OCI-LY3 (cell line): ENCODE measurements around the gene HSD17B11.
"Not testable (repeated sequence)": the region's sequence is repeated elsewhere in the genome, so short reads cannot be mapped to it uniquely, and the experiment has no call there.

Experiments used
- H2AFZ ChIP-seq: fragments of 200-600, 300-600 bp; shearing (Covaris generic); 2 replicates; pipeline ENCODE4 v1.6.0; 2014; ENCODE audit warnings: antibody characterized with exemption, low read depth, low read length
- H3K27ac ChIP-seq: fragments of 200-600, 300-600 bp; sonication (generic); 2 replicates; pipeline ENCODE4 v1.5.1; 2014; ENCODE audit warnings: mild to moderate bottlenecking, low read length, moderate library complexity, mixed read lengths
- H3K27me3 ChIP-seq: fragments of 200-600, 300-600 bp; sonication (generic); 2 replicates; pipeline ENCODE4 v1.6.1; 2014; ENCODE audit warnings: low read depth, low read length, mixed read lengths
- H3K36me3 ChIP-seq: fragments of 200-600, 300-600 bp; sonication (generic); replicated peaks from 2 replicates; pipeline ENCODE3; 2014; ENCODE audit warnings: low read depth, low read length, mixed read lengths
- H3K4me1 ChIP-seq: fragments of 300-600, 200-600 bp; sonication (generic); 2 replicates; pipeline ENCODE4 v1.6.1; 2014; ENCODE audit warnings: low read length, mixed read lengths
- H3K4me2 ChIP-seq: fragments of 200-600, 300-600 bp; sonication (generic); 2 replicates; pipeline ENCODE4 v1.6.1; 2014; ENCODE audit warnings: low read length, mixed read lengths
- H3K4me3 ChIP-seq: fragments of 300-600, 200-600 bp; sonication (generic); 2 replicates; pipeline ENCODE4 v1.5.1; 2014; ENCODE audit warnings: antibody characterized with exemption, mild to moderate bottlenecking, low read length, moderate library complexity
- H3K79me2 ChIP-seq: fragments of 300-600, 200-600 bp; shearing (Covaris generic); 2 replicates; pipeline ENCODE4 v1.6.1; 2014; ENCODE audit warnings: mild to moderate bottlenecking, low read length, mixed read lengths
- H3K9ac ChIP-seq: fragments of 300-600, 200-600 bp; shearing (Covaris generic); 2 replicates; pipeline ENCODE4 v1.6.0; 2014; ENCODE audit warnings: mild to moderate bottlenecking, low read length, moderate library complexity
- H3K9me3 ChIP-seq: fragments of 200-600, 300-600 bp; shearing (Covaris generic); 2 replicates; pipeline ENCODE4 v1.6.1; 2014; ENCODE audit warnings: low read length, mixed read lengths; ENCODE audit not compliant: insufficient read depth
- H4K20me1 ChIP-seq: fragments of 200-600, 300-600 bp; sonication (generic); 2 replicates; pipeline ENCODE4 v1.6.1; 2016; ENCODE audit warnings: low read length, mixed read lengths; ENCODE audit not compliant: insufficient read depth
- CTCF ChIP-seq: fragments of 200-600, 300-600 bp; sonication (generic); IDR thresholded peaks from 2 replicates; pipeline ENCODE4 v1.5.1; 2014; ENCODE audit warnings: antibody characterized with exemption, low read length, low read depth
- EZH2phosphoT487 ChIP-seq: fragments of 200-600 bp; shearing (Covaris generic); IDR thresholded peaks from 2 replicates; pipeline ENCODE4 v1.6.1; 2018; ENCODE audit warnings: antibody characterized with exemption, mixed run types, low read depth

The HSD17B11 gene

GRCh38 chr4:87419578-87420249 lies 28.7 kb upstream of the HSD17B11 start:
- Histone ChIP-seq H3K79me2 (peaks cover 26% of the 10 kb centered on the region), H3K4me3 (no peak overlapping the region), H3K9ac (no peak overlapping the region), H4K20me1 (no peaks in the 10 kb centered on the region), H3K27me3 (no peaks in the 10 kb centered on the region), H3K4me1 (peaks cover 9% of the 10 kb centered on the region), H2AFZ (no peak overlapping the region), H3K4me2 (no peak overlapping the region), H3K36me3 (no peaks in the 10 kb centered on the region), H3K9me3 (no peaks in the 10 kb centered on the region), H3K27ac (no peak overlapping the region)
- no peak for TF ChIP-seq EZH2phosphoT487
- TF ChIP-seq CTCF, result no peak

GRCh38 chr4:87418410-87418809 lies 27.4 kb upstream of the HSD17B11 start:
- H3K27ac ChIP-seq, H3K4me2 ChIP-seq, H3K36me3 ChIP-seq, H2AFZ ChIP-seq, H3K4me3 ChIP-seq, H3K4me1 ChIP-seq, H4K20me1 ChIP-seq, H3K9me3 ChIP-seq, H3K27me3 ChIP-seq, H3K9ac ChIP-seq: not testable (repeated sequence)
- H3K79me2 ChIP-seq, result peaks cover 13% of the 10 kb centered on the region

- Histone ChIP-seq H3K27me3 (0 out of 2 replicates have a peak, but pooled peaks cover 2% of the 10 kb centered on the region), H4K20me1 (no peaks in the 10 kb centered on the region), H3K4me2 (no peak overlapping the region), H3K9me3 (no peaks in the 10 kb centered on the region), H3K4me1 (peaks cover 3% of the 10 kb centered on the region; the same call in 1 of the 2 replicates), H3K4me3 (no peak overlapping the region), H2AFZ (no peak overlapping the region), H3K27ac (no peak overlapping the region), H3K79me2 (peaks cover 4% of the 10 kb centered on the region; the same call in 1 of the 2 replicates), H3K36me3 (no peaks in the 10 kb centered on the region), H3K9ac (no peak overlapping the region)
- TF ChIP-seq CTCF (no peak), EZH2phosphoT487 (no peak)
These were observed 26.0 kb upstream of the HSD17B11 start for GRCh38 chr4:87416965-87417364.

- Histone ChIP-seq H2AFZ (no peak overlapping the region), H3K4me1 (no peaks in the 10 kb centered on the region), H3K27ac (no peak overlapping the region), H3K36me3 (no peaks in the 10 kb centered on the region), H3K9me3 (no peaks in the 10 kb centered on the region), H3K27me3 (0 out of 2 replicates have a peak, but pooled peaks cover 2% of the 10 kb centered on the region), H3K4me3 (no peak overlapping the region), H4K20me1 (no peaks in the 10 kb centered on the region), H3K9ac (no peak overlapping the region), H3K79me2 (no peaks in the 10 kb centered on the region), H3K4me2 (no peak overlapping the region)
- TF ChIP-seq CTCF, result no peak
- TF ChIP-seq EZH2phosphoT487, result no peak
These were observed 23.8 kb upstream of the HSD17B11 start for GRCh38 chr4:87414816-87415215.
